Testis (tissue), 3 donors: ENCODE results near the gene RSAD1. TPM values are rescaled to one million over a fixed set of nuclear protein-coding genes. Genes with fewer than 3 reads are reported as not detected.

Experiments used
- DNase-seq: peaks from one replicate; pipeline ENCODE4 v3.0.0-alpha.2; 2019
- H3K27ac ChIP-seq, 2 donors: fragments of 200-600 bp; sonication (generic); one replicate each; pipeline ENCODE4 v1.5.1; 2019
- H3K27me3 ChIP-seq: fragments of 200-600 bp; sonication (generic); one replicate; pipeline ENCODE4 v1.5.1; 2019
- H3K36me3 ChIP-seq: fragments of 200-600 bp; sonication (generic); one replicate; pipeline ENCODE4 v1.5.1; 2017; ENCODE audit warnings: low read depth; ENCODE audit errors: missing control alignments
- H3K4me1 ChIP-seq: fragments of 200-600 bp; sonication (generic); one replicate; pipeline ENCODE4 v1.5.1; 2019
- H3K4me3 ChIP-seq, 2 donors: fragments of 200-600 bp; sonication (generic); one replicate each; pipeline ENCODE4 v1.5.1; 2017 to 2019
- H3K9me3 ChIP-seq: fragments of 200-600 bp; sonication (generic); one replicate; pipeline ENCODE4 v1.5.1; 2017
- CTCF ChIP-seq, 3 experiments: fragments of 450-650 bp in 2 of 3; fragments of 200-600 bp in 1 of 3; sonication (generic) in 1 of 3; IDR thresholded peaks; one replicate each; pipeline ENCODE4 v1.5.1; 2016 to 2019; ENCODE audit warnings: antibody characterized with exemption in 3 of 3, mild to moderate bottlenecking in 2 of 3, moderate library complexity in 1 of 3
- POLR2A ChIP-seq: fragments of 450-650 bp; IDR thresholded peaks from one replicate; pipeline ENCODE4 v1.6.1; 2017; ENCODE audit warnings: antibody characterized with exemption, mild to moderate bottlenecking, moderate library complexity
- WGBS, 2 donors: methylation state at CpG; one replicate each; pipeline ENCODE4 v1.1.5; 2018; 5-methylcytosine and 5-hydroxymethylcytosine counted together
- intact Hi-C: fragments of 100-400 bp; cut with DNase I; formaldehyde crosslinking; loops from one replicate; pipeline ENCODE4 v1.15.1; 2023; ENCODE audit warnings: low total_unique reads
- polyA plus RNA-seq: library from polyadenylated mRNA; stranded (reverse); fragments of 350-450 nt; fragmentation: Illumina TruSeq; extraction: RNeasy Lipid Tissue Mini Kit (QIAGEN cat#74804); gene quantifications from one replicate; pipeline ENCODE4 v1.2.3, GENCODE V29; 2014; ENCODE audit warnings: low read depth, low replicate concordance; ENCODE audit not compliant: insufficient read depth
- total RNA-seq, 2 donors: library from RNA; depleted of rRNA; stranded (reverse); fragments of >200 nt; gene quantifications; one replicate each; pipeline ENCODE4 v1.2.3, GENCODE V29; 2016

RSAD1 gene
- total and polyA plus RNA-seq, 3 donors from 2014 or later: 25.3 to 38.0 (median 35.7) TPM

- peak; percentile 60 for DNase-seq
- H3K9me3 ChIP-seq: no peaks in the 10 kb centered on the region
- no peak overlapping the region for H3K4me3 ChIP-seq
- H3K36me3 ChIP-seq: no peaks in the 10 kb centered on the region
- H3K27ac ChIP-seq: peak overlapping the region; percentile 66 to 82
- peaks cover 41% of the 10 kb centered on the region for H3K4me1 ChIP-seq
- intact Hi-C loops: no loop called here
- 45 to 76% methylated on average over 12 to 13 of the region's 13 CpGs for WGBS, 2 donors
- TF ChIP-seq CTCF (IDR thresholded peaks at IDR 0.05): no peak
- TF ChIP-seq POLR2A: no peak
- H3K27me3 ChIP-seq: no peaks in the 10 kb centered on the region
Observed at GRCh38 chr17:50518384-50519023, 39.8 kb downstream of the RSAD1 start.

GRCh38 chr17:50519141-50519834 is 40.6 kb downstream of the RSAD1 start:
- Histone ChIP-seq H3K4me3 (no peak overlapping the region), H3K9me3 (no peaks in the 10 kb centered on the region), H3K27ac (peak overlapping the region; percentile 66 to 82), H3K4me1 (peaks cover 33% of the 10 kb centered on the region), H3K27me3 (no peaks in the 10 kb centered on the region), H3K36me3 (no peaks in the 10 kb centered on the region)
- no peak for DNase-seq
- TF ChIP-seq POLR2A (no peak), CTCF (IDR thresholded peaks at IDR 0.05) (no peak)
- 71 to 86% methylated on average over 5 to 8 of the region's 8 CpGs for WGBS, 2 donors
- intact Hi-C loops: no loop called here

GRCh38 chr17:50520483-50520882 is 41.8 kb downstream of the RSAD1 start:
- no peaks in the 10 kb centered on the region for H3K36me3 ChIP-seq
- 76 to 86% methylated on average over 2 of the region's 2 CpGs for WGBS, 2 donors
- H3K4me1 ChIP-seq: peaks cover 22% of the 10 kb centered on the region
- intact Hi-C loops: no loop called here
- no peak for TF ChIP-seq POLR2A
- no peak for TF ChIP-seq CTCF (IDR thresholded peaks at IDR 0.05)
- no peak overlapping the region for H3K4me3 ChIP-seq
- H3K27me3 ChIP-seq: no peaks in the 10 kb centered on the region
- no peak overlapping the region for H3K27ac ChIP-seq
- H3K9me3 ChIP-seq: no peaks in the 10 kb centered on the region
- DNase-seq: no peak

- Histone ChIP-seq H3K4me1 (peaks cover 18% of the 10 kb centered on the region), H3K9me3 (no peaks in the 10 kb centered on the region), H3K27me3 (no peaks in the 10 kb centered on the region), H3K4me3 (no peak overlapping the region), H3K27ac (no peak overlapping the region), H3K36me3 (no peaks in the 10 kb centered on the region)
- 93 to 100% methylated on average over 2 of the region's 2 CpGs for WGBS, 2 donors
- intact Hi-C loops: no loop called here
- no peak for DNase-seq
- TF ChIP-seq POLR2A: no peak
- TF ChIP-seq CTCF (IDR thresholded peaks at IDR 0.05): no peak
Observed at GRCh38 chr17:50521514-50521913, 42.9 kb downstream of the RSAD1 start.

- no peaks in the 10 kb centered on the region for H3K36me3 ChIP-seq
- intact Hi-C loops: no loop called here
- no peaks in the 10 kb centered on the region for H3K9me3 ChIP-seq
- 95 to 96% methylated on average over 4 to 10 of the region's 10 CpGs for WGBS, 2 donors
- no peak for TF ChIP-seq CTCF (IDR thresholded peaks at IDR 0.05)
- no peak for TF ChIP-seq POLR2A
- no peak overlapping the region for H3K27ac ChIP-seq
- H3K27me3 ChIP-seq: no peaks in the 10 kb centered on the region
- H3K4me3 ChIP-seq: no peak overlapping the region
- peaks cover 18% of the 10 kb centered on the region for H3K4me1 ChIP-seq
- no peak for DNase-seq
Observed at GRCh38 chr17:50522766-50523165, 44.1 kb downstream of the RSAD1 start.
